ELR (cell line): ENCODE data around the gene ZDHHC3.
"Not testable (repeated sequence)": the region's sequence is repeated elsewhere in the genome, so short reads cannot be mapped to it uniquely, and the experiment has no call there.

ENCODE experiments used
- DNase-seq: peaks from one replicate; pipeline ENCODE4 v3.0.0-alpha.2; 2015; ENCODE audit warnings: low read depth

ZDHHC3 gene

GRCh38 chr3:44963571-44964325 is 12.2 kb downstream of the ZDHHC3 start:
- peak; percentile 24 for DNase-seq

DNA sequence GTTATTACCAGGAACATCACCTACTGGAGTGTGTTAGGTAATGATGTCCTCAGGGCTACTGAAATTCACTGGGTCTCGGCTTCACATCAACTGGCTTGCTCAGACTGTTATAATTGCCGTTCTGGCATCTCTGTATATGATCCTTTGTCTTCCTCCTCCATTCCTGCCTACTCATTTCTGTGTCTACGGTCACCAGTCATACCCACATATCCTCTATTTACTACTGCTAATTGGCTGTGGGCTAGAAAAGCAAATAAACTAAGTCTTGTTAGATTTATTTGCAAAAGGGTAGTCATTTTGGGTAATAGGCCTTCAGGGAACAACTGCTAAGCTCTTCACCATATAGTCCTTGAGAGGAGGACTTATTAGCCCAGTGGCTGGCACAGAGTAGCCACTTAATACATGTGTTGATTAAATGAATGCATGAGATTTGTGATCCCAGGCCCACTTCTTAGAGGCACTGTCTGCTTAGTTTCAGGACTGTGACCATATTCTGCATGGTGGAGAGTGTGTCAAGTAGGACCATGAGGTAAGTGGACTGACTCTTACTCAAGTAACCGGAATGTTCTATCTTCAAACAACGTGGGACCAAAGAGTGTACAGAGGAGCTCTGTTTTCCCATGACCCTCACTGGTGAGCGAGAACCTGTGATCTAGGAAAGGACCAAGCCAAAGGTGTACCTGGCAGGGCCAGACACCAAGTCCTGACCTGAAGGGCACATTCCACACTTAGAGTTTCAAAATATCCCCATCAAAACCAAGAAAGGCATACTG is 13.2 kb downstream of the ZDHHC3 start:
- peak; percentile 10 for DNase-seq

- no peak for DNase-seq
Observed at GRCh38 chr3:44961888-44962287, 14.1 kb downstream of the ZDHHC3 start.

GRCh38 chr3:44960387-44961026 is 15.5 kb downstream of the ZDHHC3 start:
- DNase-seq: no peak

DNA sequence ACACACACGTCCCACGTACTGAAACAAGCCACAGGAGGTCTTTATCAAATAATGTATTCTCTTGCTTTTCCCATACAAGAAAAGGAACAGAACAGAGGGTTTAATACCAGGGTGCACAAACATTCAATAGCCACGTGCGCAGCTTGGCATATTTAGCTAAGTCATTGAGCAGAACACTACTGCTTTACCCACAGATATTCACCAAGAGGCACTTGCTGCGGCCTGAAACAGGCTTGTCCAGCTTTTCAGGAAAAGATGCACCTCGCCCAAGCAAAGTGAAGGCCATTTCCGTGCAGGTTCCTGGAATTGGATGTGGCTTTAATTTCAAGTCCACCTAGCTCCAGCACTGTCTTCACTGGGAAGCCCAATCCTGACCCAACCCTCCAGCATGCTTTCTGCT is 17.6 kb downstream of the ZDHHC3 start:
- DNase-seq: no peak

DNA sequence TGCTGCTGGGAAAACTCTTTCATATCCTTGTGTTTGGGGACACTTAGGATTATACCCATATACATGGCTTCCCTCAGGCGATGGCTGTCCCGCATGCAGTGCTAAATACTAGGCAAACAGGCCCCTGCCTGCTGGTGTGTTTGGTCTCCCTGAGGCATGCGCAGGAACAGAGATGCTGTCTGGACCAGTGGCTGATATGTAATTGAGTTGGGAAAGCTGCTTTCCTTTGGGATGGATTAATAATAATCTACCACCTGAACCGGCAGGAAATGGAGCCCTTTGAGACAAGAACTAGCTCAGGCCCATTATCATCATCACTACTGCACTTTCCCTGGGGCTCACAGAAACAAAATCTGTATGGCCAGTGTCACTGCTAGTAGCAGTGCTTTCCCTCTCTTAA is 18.0 kb downstream of the ZDHHC3 start:
- no peak for DNase-seq

GRCh38 chr3:44955917-44956316 is 20.1 kb downstream of the ZDHHC3 start:
- DNase-seq: no peak

- peak; percentile 70 for DNase-seq
Observed at GRCh38 chr3:44954962-44955361, 21.0 kb downstream of the ZDHHC3 start.

- no peak for DNase-seq
Observed at GRCh38 chr3:44954304-44954703, 21.7 kb downstream of the ZDHHC3 start.

DNA sequence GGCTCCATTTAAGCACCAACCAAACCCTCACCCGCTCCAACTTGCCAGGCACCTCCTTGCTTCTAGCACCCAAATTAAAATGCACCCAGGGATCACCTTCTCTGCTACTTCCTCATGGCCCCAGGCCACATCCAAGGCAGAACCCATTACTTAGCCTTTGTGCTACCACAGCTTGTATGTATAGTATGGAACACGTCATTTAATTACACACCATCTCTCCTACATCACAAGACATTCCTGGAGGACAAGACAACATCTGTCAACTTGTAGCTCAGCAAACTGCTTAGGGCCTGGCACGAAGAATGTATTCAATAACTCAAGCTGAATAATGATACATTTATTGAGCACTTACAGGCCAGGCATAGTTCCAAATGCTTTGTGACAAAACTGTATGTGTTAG is 23.3 kb downstream of the ZDHHC3 start:
- DNase-seq: no peak

DNA sequence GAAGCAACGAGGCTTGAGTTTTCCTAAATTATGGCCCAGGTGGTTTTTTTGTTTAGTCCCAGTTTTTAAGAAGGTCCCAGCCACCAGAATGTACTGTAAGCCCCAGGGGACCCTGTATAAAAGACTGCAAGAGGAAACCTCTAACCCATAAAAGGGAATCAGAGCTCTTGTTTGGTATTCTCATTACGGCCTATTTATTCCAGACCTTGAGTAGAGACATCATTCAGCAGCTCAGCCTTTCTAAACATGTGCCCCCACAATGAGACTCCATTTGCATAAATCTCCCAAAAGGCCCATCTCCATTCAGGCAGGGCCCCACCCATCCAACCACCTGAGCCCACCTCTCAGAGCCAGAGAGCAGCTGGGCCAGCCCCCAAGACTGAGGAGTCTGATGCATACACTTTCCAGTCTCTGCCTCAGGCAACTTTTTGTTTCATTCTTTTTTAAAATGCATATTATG is 25.7 kb downstream of the ZDHHC3 start:
- no peak for DNase-seq

- DNase-seq: not testable (repeated sequence)
Observed at GRCh38 chr3:44949770-44950169, 26.2 kb downstream of the ZDHHC3 start.

- DNase-seq: no peak
Observed at GRCh38 chr3:44948239-44948638, 27.7 kb downstream of the ZDHHC3 start.

- DNase-seq: peak; percentile 84
Observed at GRCh38 chr3:44942202-44942921, 33.6 kb downstream of the ZDHHC3 start.

GRCh38 chr3:44939581-44940036 is 36.4 kb downstream of the ZDHHC3 start:
- DNase-seq: no peak

DNA sequence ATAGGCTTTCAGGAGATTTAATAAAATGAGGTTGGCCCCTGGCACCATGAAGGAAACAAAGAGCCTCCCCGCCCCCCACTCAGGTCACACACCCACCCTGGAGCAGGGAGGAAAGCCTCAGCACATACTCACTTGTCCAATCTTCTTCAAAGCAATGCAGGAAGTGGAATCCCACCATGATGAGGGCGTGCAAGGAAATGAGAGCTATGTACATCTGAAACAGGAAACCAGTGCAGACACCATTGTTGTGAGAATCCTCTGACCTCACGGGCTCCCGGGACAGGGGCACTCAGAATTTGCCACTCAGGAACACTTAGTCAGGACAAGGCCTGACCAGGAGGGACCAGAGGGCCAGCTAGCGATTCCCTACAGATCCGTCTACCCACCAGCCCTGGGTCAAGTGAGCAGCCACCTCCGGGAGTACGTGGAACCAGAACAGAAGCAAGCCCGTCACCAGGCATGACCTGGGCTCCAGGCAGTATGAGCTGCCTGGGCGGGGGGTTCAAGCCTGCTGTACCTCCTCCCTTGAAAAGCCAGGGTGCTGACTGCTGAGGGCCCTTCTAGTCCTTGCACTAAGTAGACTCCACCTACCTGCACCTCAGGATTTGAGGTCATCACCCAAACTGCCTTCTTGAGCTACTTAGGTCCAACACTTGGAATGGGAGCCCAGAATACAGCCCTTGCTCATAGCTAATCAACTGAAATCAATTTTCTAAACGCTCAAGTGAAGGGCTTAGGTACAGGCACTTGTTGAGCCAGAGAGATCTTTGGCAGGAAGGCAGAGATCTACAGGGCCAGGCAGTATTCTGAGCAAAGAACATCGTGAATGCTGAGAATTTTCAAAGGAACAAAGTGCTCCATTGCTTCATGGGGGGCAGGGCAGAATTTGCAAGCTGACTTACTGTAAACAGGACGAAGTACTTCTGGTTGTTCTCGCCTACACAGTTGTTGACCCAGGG is 42.7 kb downstream of the ZDHHC3 start:
- DNase-seq: no peak

DNA sequence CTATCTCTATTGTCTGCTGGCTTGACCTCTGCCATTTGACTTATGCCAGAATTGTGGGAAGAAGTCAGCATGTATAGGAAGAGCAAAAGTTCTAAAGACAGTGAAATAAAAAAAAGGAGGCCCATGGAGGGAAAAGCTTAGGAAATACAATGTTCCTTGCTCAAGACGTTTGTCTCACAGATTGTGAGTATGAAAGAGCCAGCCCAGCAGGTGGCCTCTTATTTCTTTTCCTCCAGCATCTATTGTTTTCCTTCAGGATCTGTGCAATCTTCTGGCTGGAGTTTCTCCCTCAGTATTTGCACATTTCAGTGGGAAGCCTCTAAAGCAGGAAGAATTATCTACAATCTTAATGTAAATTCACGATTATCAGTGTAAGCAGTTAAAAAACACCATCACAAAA is 43.7 kb downstream of the ZDHHC3 start:
- DNase-seq: no peak

- no peak for DNase-seq
Observed at GRCh38 chr3:44931791-44932190, 44.2 kb downstream of the ZDHHC3 start.

GRCh38 chr3:44930911-44931310 is 45.1 kb downstream of the ZDHHC3 start:
- DNase-seq: no peak

- DNase-seq: no peak
Observed at GRCh38 chr3:44929782-44930181, 46.2 kb downstream of the ZDHHC3 start.

DNA sequence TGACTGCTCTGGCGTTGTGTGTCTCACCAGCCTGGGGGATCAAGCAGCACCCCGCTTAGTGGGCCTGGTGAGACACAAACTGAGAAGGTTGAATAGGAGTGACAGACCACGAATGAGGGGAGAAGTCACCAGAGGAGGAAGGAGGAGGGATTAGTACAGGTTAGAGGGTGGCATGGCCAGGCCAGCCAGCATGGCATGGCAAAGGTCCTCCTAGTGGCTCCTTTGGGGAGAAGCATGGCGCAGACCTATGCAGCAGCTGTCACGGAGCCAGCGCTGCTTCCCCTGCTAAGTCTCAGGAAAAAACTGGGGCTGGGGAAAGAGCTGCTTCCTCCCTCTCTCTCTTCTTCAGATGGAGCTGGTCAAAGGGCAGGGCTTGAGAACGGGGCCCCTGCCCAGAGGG is 48.6 kb downstream of the ZDHHC3 start:
- DNase-seq: no peak
